GM19023 (cell line): ENCODE measurements around the gene RHOT2.
A peak's percentile ranks its signal among the peaks of the same experiment; 100 is the strongest.

Experiments used
- ATAC-seq: cut with Tn5 transposase; IDR thresholded peaks from one replicate; pipeline ENCODE4 v1.9.1; 2021; ENCODE audit warnings: mild to moderate bottlenecking, moderate library complexity; ENCODE audit not compliant: unreplicated experiment

RHOT2 gene

DNA sequence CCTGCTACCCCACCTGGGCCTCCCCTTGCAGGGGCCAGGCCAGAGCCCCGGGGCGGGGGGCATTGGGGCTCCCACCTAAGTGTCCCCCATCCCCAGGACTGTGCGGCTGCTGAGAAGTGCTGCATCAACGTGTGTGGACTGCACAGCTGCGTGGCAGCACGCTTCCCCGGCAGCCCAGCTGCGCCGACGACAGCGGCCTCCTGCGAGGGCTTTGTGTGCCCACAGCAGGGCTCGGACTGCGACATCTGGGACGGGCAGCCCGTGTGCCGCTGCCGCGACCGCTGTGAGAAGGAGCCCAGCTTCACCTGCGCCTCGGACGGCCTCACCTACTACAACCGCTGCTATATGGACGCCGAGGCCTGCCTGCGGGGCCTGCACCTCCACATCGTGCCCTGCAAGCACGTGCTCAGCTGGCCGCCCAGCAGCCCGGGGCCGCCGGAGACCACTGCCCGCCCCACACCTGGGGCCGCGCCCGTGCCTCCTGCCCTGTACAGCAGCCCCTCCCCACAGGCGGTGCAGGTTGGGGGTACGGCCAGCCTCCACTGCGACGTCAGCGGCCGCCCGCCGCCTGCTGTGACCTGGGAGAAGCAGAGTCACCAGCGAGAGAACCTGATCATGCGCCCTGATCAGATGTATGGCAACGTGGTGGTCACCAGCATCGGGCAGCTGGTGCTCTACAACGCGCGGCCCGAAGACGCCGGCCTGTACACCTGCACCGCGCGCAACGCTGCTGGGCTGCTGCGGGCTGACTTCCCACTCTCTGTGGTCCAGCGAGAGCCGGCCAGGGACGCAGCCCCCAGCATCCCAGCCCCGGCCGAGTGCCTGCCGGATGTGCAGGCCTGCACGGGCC, 35.2 kb upstream of the RHOT2 start:
- ATAC-seq = no peak

- ATAC-seq = no peak
Measured at GRCh38 chr16:633336-634050, 34.4 kb upstream of the RHOT2 start.

GRCh38 chr16:634051-634670, 33.8 kb upstream of the RHOT2 start:
- no peak for ATAC-seq

DNA sequence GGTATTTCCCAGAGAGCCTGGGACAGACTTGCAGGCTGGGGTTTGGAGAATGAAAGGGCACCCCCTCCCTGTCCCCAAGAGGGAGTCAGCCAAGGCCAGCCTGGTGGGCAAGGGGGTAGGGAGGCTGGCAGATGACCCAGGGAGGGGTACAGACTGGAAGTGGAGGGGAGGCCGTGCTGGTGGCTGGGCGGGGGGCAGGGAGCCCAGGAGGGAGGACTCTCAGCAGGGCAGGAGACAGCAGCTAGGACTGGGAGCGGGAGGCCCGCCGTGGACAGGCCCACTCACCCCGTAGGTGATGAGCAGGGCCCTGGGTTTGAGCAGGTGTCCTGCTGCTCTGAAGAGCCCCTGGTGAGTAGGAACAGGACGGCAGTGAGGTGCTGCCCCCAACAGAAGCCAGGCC, 32.9 kb upstream of the RHOT2 start:
- no peak for ATAC-seq

- peak; percentile 2 for ATAC-seq
Measured at GRCh38 chr16:635573-636205, 32.2 kb upstream of the RHOT2 start.

GRCh38 chr16:636206-637080, 31.5 kb upstream of the RHOT2 start, which contains the start of gene METTL26:
Gene METTL26 (minus strand): TSS chr16:636305. CDS start chr16:636290, 15 bp downstream.
- ATAC-seq = peak; percentile 63

DNA sequence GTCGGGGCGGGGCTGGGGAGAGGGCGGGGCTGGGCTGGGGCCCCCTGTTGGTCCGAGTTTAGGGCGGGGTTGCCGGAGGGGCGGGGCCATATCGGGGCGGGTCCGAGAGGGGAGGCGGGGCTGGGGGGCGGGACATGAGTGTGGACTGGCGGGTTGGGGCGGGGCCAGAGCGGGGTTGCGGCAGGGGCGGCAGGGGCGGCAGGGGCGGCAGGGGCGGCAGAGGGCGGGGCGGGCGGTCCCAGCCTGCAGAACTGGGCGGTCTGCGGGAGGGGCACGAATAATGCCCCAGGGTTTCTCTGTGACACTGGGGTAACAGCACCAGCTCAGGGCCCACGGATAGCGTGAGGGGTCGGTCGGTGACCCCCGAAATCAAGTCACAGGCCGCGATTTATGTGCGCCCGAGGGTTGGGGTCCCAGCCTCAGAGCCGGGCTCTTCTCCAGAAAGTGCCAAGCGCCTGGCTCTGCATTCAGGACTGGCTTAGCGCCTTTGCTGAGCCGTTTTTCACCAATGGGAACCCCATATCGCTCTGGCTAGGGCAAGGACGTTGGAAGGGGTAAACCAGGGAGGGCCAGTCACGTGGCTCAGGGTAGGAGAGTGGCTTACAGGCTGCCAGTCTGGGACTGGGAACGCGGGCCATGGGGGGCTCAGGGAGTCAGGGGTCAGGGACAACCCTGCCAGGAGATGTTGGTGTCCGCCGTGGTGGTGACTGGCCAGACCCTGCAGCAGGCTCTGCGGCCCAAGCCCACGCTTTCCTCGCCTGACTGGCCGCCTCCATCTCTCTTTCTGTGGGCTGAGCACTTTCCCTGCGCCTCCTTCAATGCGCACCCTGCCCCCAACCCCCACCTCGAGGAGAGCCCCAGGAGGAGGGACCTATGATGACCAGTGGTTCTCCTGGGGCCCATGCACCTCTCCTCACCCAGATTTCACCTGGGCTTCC, 30.6 kb upstream of the RHOT2 start:
- ATAC-seq = peak; percentile 1

DNA sequence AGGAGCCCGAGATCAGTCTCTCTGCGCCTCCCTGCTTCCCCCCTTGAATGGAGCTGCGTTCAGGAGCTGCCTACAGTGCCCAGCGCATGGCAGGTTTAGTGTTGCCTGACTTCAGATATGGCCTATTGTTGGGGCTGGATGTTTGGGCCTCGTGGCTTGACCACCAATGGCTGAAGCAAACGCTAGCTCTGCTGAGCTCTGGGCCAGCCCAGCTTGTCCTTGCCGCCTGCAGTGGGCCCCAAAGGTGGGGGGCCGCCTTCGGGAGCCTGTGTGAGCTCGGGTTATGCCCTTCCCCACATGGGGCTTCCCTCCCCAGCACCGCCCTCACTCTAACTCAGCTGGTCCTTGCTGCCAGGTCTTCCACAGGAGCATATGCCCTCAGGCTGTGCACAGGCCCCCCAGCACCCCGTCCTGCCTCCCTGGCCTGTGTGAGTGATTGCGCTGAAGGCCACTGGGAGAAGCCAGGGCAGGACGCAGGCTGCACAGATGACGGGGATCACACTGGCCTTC, 29.8 kb upstream of the RHOT2 start:
- no peak for ATAC-seq

DNA sequence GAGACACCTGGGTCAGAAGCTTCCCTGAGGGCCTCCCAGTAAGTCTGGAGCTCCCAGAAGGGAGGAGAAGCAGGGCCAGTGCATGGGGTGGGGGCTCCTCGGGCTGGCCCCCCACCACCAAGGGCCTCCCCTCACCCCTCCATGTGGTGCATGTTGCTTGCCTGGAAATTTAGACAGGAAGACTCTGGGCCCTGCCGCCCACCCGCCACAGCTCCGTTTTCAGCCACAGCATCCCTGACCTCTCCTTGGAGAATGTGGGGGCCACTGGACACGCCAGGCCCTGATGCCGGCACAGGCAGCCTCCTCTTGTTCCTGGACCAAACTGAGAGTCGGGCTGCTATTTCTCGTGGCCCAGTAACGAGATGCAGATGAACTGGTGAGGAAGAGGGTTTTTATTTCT, 29.1 kb upstream of the RHOT2 start:
- no peak for ATAC-seq

GRCh38 chr16:640614-641013, 27.3 kb upstream of the RHOT2 start:
- no peak for ATAC-seq

DNA sequence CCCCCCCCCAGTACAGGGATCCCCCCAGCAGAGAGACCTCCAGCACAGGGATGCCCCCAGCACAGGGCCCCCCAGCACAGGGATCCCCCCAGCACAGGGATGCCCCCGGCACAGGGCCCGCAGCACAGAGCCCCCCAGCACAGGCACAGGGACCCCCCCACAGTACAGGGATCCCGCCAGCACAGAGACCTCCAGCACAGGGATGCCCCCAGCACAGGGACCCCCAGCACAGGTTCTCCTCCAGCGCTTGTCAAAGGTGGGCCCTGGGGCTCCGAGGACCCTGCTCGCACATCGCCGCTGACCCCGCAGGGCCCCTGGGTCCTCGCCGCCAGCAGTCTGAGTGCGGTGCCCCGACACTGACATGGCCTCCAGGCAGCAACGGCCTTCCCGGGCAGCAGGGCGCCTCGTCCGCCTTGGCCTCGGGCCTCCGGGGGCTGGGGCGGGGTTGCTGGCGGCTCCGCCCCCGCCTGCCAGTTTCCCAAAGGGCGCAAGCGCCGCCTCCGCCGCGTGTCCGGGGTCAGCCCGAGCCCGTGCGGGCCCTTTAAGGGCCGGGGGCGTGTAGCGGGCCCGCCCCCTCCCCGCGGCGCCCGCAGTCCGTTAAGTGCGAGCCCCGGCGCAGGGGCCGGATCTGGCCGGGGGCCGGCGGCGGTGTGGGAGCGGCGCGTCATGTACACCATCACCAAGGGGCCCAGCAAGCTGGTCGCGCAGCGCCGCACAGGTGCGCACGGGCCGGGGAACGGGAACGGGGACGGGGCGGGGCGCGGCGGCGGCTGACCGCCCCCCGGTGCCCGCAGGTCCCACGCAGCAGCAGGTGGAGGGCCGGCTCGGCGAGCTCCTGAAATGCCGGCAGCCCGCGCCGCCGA, 26.4 kb upstream of the RHOT2 start, which contains the start of gene MCRIP2:
MCRIP2 (plus strand) TSS at position 503 of the 863 bp plus-strand sequence; CDS start at position 667, 164 bp downstream.
- ATAC-seq = peak; percentile 54

GRCh38 chr16:642189-643049, 25.5 kb upstream of the RHOT2 start:
- peak; percentile 43 for ATAC-seq

DNA sequence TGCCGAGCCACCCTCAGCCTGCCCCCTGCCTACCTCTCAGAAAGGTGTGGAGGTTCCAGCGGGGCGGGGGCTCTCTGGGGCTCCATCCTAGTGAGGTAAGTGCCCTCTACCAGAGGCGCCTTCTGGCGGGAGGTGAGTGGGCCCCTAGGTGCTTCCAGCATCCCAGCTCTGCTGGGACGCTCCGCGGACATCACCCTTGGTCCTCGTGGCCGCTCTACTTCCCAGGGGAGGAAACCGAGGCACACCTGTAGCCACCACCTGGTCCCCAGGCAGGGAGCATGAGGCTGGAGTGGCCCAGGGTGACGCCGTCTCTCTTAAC, 24.9 kb upstream of the RHOT2 start:
- ATAC-seq = no peak

GRCh38 chr16:644556-644955, 23.4 kb upstream of the RHOT2 start:
- no peak for ATAC-seq

DNA sequence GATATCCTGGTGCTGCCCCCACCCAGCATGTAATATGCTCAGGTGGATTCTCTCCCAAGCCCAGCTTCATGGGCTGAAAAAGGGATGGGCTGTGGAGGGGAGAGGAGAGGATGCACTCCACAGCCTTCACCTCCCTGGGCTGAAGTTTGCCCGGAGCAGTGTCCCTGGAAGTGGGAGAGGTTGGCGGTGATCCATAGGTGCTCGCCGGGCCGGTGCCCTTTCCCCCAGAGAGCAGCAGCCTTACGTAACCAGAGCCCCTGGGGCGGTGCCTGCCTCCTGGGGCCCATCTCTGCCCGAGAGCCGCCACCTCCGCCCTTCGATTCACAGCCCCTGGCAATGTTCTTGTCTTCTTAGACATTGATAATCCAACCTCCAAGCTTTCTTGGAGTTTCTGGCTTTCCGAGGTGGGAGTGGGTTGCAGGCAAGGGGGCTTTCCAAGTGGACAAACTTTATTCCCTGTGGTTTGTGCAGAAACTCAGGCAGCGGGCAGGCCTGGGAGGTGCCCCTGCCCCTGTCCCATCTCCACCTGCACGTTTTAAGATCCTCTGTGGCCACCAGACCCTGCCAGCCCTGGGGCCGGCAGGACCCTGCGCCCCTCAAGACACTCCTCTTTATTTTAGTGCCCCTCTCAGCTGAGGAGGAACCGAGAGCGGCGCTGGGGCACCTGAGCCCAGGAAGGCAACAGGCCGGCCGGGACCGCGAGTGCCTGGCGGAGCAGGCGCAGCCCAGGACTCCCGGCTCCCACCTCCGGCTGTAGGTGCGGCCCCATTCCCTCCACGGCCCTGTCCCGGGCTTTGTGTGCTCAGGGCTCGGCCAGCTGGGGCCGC, 21.9 kb upstream of the RHOT2 start:
- ATAC-seq = no peak

DNA sequence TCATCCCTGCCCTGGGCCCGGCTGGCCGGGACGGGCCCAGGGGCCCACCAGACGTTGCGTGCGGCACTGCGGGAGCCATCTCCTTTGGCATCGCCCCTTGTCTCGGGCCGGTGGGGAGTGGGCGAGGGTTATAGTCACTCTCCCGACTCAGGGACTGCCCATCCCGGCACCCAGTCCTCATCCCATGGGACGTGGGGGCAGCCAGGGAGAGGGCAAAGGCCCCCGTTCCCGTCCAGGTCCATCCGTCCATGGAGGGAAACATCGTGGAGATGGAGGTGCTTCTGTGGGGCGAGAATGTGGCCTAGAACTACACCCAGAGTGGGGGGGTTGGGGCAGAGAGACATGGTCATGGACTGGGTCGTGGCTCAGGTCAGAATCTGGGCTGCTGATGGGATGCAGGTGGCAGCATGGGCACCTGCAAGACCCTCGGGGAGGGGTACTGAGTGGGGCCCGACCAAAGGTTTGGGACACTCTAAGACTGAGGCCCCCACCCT, 21.2 kb upstream of the RHOT2 start:
- ATAC-seq = no peak
